Right atrium auricular region (tissue), 2 donors: ENCODE data around the gene WTAP. TPM values are rescaled to one million over a fixed set of nuclear protein-coding genes. Genes with fewer than 3 reads are reported as not detected.

Experiments
- DNase-seq: peaks from one replicate; pipeline ENCODE4 v3.0.0-alpha.2; 2019; ENCODE audit warnings: low spot score
- H3K27ac ChIP-seq, 2 donors: fragments of 200-600 bp; sonication (generic); 1 replicate in 1 of 2; 2 replicates in 1 of 2; pipeline ENCODE4 v1.5.1; 2016 to 2019
- H3K27me3 ChIP-seq, 2 donors: fragments of 200-600 bp; sonication (generic); one replicate each; pipeline versions ENCODE4 v1.5.1 to v1.6.0; 2017 to 2019
- H3K36me3 ChIP-seq: fragments of 200-600 bp; sonication (generic); one replicate; pipeline ENCODE4 v1.5.1; 2016
- H3K4me1 ChIP-seq, 2 donors: fragments of 200-600 bp; sonication (generic); one replicate each; pipeline versions ENCODE4 v1.5.1 to v1.6.0; 2017 to 2019
- H3K4me3 ChIP-seq, 2 donors: fragments of 200-600 bp; sonication (generic); 1 replicate in 1 of 2; 2 replicates in 1 of 2; pipeline ENCODE4 v1.5.1; 2017 to 2019; ENCODE audit warnings: mild to moderate bottlenecking in 1 of 2, moderate library complexity in 1 of 2
- H3K9me3 ChIP-seq, 2 donors: fragments of 200-600 bp; sonication (generic); one replicate each; pipeline ENCODE4 v1.5.1; 2019
- CTCF ChIP-seq, 2 donors: fragments of 200-600 bp; sonication (generic); IDR thresholded peaks; one replicate each; pipeline ENCODE4 v1.5.1; 2019; ENCODE audit warnings: antibody characterized with exemption in 2 of 2
- total RNA-seq, 2 donors: library from RNA; depleted of rRNA; stranded (reverse); fragments of >200 nt; gene quantifications; one replicate each; pipeline ENCODE4 v1.1.0, GENCODE V29; 2016

The WTAP gene
- total RNA-seq, 2 donors from 2014 or later, result 43.4 to 45.3 TPM

- H3K27ac ChIP-seq, result no peak overlapping the region
- no peaks in the 10 kb centered on the region for H3K9me3 ChIP-seq
- no peak for TF ChIP-seq CTCF (IDR thresholded peaks at IDR 0.05)
- H3K4me3 ChIP-seq, result no peak overlapping the region
- H3K36me3 ChIP-seq, result peaks cover 51% of the 10 kb centered on the region
- no peak for DNase-seq
- H3K4me1 ChIP-seq, result peaks cover 0 to 4% of the 10 kb centered on the region in 2 donors
- no peaks in the 10 kb centered on the region for H3K27me3 ChIP-seq
Observed at GRCh38 chr6:159797554-159797953, 70.2 kb downstream of the WTAP start.

GRCh38 chr6:159800141-159800865 is 73.0 kb downstream of the WTAP start, which contains the start of gene PNLDC1:
TSS of gene PNLDC1 (plus strand) at chr6:159800276. CDS start at chr6:159800308, 32 bp downstream.
- Histone ChIP-seq H3K4me1 (no peaks in the 10 kb centered on the region), H3K9me3 (no peaks in the 10 kb centered on the region), H3K4me3 (no peak within 1 kb of the TSS), H3K27me3 (no peaks in the 10 kb centered on the region), H3K27ac (no peak within 1 kb of the TSS), H3K36me3 (peaks cover 39% of the 10 kb centered on the region)
- TF ChIP-seq CTCF (IDR thresholded peaks at IDR 0.05), result no peak
- no peak for DNase-seq

- TF ChIP-seq CTCF (IDR thresholded peaks at IDR 0.05), result no peak
- no peak overlapping the region for H3K27ac ChIP-seq
- H3K36me3 ChIP-seq, result peaks cover 33% of the 10 kb centered on the region
- DNase-seq, result no peak
- no peak overlapping the region for H3K4me3 ChIP-seq
- H3K4me1 ChIP-seq, result no peaks in the 10 kb centered on the region
- no peaks in the 10 kb centered on the region for H3K9me3 ChIP-seq
- no peaks in the 10 kb centered on the region for H3K27me3 ChIP-seq
Observed at GRCh38 chr6:159801935-159802334, 74.6 kb downstream of the WTAP start.

- no peak for TF ChIP-seq CTCF (IDR thresholded peaks at IDR 0.05)
- Histone ChIP-seq H3K36me3 (peaks cover 8% of the 10 kb centered on the region), H3K9me3 (no peaks in the 10 kb centered on the region), H3K4me3 (no peak overlapping the region), H3K4me1 (no peaks in the 10 kb centered on the region), H3K27me3 (no peaks in the 10 kb centered on the region), H3K27ac (no peak overlapping the region)
- no peak for DNase-seq
Observed at GRCh38 chr6:159804504-159804903, 77.2 kb downstream of the WTAP start.

GRCh38 chr6:159805440-159806020 is 78.2 kb downstream of the WTAP start:
- Histone ChIP-seq H3K4me1 (no peaks in the 10 kb centered on the region), H3K36me3 (no peaks in the 10 kb centered on the region), H3K4me3 (no peak overlapping the region), H3K9me3 (no peaks in the 10 kb centered on the region), H3K27ac (no peak overlapping the region), H3K27me3 (no peaks in the 10 kb centered on the region)
- no peak for TF ChIP-seq CTCF (IDR thresholded peaks at IDR 0.05)
- no peak for DNase-seq

Other genes starting within 250 kb of the WTAP start
- 100 to 1,000 TPM; 243 to 555 TPM for gene SOD2, start 34.3 kb upstream of the WTAP start, total RNA-seq
- gene ACAT2, start 34.5 kb downstream of the WTAP start, total RNA-seq, result 1 to 10 TPM; 1.5 to 1.6 TPM
- 100 to 1,000 TPM; 101 to 102 TPM for gene TCP1, start 62.1 kb downstream of the WTAP start, total RNA-seq
- gene MRPL18, start 63.0 kb downstream of the WTAP start, total RNA-seq, result 10 to 100 TPM; 62.3 to 66.0 TPM
- gene PNLDC1, start 72.8 kb downstream of the WTAP start, total RNA-seq, result under 1 TPM in 1 of 2 donors, not detected in 1; 0.33 TPM
- gene MAS1, start 163.5 kb downstream of the WTAP start, total RNA-seq, result not detected
- gene IGF2R, start 241.6 kb downstream of the WTAP start, total RNA-seq, result 10 to 100 TPM; 47.9 to 48.9 TPM